Natural killer cell treated with Interleukin-12 subunit alpha and Interleukin-12 subunit beta and Interleukin-15 and Interleukin-18, amount 100 ng/mL, for 72 hours (primary cell): ENCODE results near the gene DLG5. TPM values are rescaled to one million over a fixed set of nuclear protein-coding genes. Genes with fewer than 3 reads are reported as not detected.

Experiments
- ATAC-seq, 2 donors: fragments of 150-1000 bp; cut with Tn5 transposase in 1 of 2; sonication (Bioruptor Pico), chemical (Tn5 transposase) in 1 of 2; 2 replicates each; pipeline ENCODE4 v1.10.0; 2021
- DNase-seq: peaks from one replicate; pipeline ENCODE4 v3.0.0; 2022; ENCODE audit warnings: low spot score
- H3K27ac Mint-ChIP-seq, 2 donors: 1 replicate in 1 of 2; 2 replicates in 1 of 2; pipeline ENCODE4 v1.8.0; 2022; ENCODE audit warnings: mixed read lengths in 2 of 2, mild to moderate bottlenecking in 1 of 2, moderate library complexity in 1 of 2
- H3K27me3 Mint-ChIP-seq, 2 donors: 1 replicate in 1 of 2; 2 replicates in 1 of 2; pipeline ENCODE4 v1.8.0; 2022; ENCODE audit warnings: mixed read lengths in 2 of 2
- H3K36me3 Mint-ChIP-seq: one replicate; pipeline ENCODE4 v1.8.0; 2022; ENCODE audit warnings: mixed read lengths
- H3K4me1 Mint-ChIP-seq, 2 donors: 1 replicate in 1 of 2; 2 replicates in 1 of 2; pipeline ENCODE4 v1.8.0; 2022; ENCODE audit warnings: low read depth in 2 of 2, mixed read lengths in 2 of 2, mild to moderate bottlenecking in 1 of 2
- H3K4me3 Mint-ChIP-seq: one replicate; pipeline ENCODE4 v1.8.0; 2022; ENCODE audit warnings: mixed read lengths
- H3K9me3 Mint-ChIP-seq: 2 replicates; pipeline ENCODE4 v1.8.0; 2022; ENCODE audit warnings: mixed read lengths
- total RNA-seq, 2 donors: library from RNA; stranded (reverse); gene quantifications; one replicate each; pipeline ENCODE4 v1.2.3, GENCODE V29; 2022

The DLG5 gene, protein sequence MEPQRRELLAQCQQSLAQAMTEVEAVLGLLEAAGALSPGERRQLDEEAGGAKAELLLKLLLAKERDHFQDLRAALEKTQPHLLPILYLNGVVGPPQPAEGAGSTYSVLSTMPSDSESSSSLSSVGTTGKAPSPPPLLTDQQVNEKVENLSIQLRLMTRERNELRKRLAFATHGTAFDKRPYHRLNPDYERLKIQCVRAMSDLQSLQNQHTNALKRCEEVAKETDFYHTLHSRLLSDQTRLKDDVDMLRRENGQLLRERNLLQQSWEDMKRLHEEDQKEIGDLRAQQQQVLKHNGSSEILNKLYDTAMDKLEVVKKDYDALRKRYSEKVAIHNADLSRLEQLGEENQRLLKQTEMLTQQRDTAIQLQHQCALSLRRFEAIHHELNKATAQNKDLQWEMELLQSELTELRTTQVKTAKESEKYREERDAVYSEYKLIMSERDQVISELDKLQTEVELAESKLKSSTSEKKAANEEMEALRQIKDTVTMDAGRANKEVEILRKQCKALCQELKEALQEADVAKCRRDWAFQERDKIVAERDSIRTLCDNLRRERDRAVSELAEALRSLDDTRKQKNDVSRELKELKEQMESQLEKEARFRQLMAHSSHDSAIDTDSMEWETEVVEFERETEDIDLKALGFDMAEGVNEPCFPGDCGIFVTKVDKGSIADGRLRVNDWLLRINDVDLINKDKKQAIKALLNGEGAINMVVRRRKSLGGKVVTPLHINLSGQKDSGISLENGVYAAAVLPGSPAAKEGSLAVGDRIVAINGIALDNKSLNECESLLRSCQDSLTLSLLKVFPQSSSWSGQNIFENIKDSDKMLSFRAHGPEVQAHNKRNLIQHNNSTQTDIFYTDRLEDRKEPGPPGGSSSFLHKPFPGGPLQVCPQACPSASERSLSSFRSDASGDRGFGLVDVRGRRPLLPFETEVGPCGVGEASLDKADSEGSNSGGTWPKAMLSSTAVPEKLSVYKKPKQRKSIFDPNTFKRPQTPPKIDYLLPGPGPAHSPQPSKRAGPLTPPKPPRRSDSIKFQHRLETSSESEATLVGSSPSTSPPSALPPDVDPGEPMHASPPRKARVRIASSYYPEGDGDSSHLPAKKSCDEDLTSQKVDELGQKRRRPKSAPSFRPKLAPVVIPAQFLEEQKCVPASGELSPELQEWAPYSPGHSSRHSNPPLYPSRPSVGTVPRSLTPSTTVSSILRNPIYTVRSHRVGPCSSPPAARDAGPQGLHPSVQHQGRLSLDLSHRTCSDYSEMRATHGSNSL (N-terminal part only)
- 10 to 100 TPM in 1 of 2 donors, 1 to 10 TPM in 1; 8.5 to 12.3 TPM for total RNA-seq

DNA sequence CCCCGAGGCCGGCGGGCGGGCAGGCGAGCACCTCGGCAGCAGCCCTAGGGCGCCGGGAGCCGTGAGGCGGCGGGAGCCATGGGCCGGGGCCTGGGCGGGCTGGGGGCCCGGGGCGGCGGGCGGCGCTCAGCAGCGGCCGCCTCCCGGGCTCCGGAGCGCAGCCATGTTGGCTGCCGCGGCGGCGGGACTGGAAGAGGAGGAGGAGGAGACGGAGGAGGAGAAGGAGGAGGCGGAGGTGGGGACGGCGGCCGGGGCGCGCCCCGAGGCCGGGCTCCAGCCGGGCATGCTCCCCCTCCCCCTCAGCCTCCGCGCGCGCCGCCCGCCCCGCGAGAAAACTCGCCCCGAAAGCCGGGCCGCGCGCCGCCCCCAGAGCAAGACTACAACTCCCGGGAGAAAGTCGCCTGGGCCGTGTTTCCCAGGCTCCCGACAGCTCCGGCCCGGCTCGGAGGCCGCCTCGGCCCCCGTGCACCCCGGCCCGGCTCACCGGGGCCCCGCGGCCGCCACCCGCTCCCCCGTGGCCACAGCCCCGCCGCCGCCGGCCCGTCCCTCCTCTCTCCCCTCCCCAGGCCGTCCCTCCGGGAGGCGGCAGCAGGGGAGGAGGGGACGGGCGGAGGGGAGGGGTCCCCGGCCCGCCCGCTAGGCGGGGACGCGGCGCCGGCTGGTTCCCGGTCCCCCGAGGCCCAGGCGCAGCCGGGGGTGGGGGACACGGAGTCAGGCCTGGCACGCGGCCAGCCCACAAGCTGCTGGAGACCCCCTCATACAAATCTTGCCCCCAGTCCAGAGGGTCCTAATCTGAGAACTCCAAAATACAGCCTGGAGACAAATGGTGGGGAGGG lies at the start of gene DLG5:
TSS of gene DLG5 (minus strand) at position 190 of the 836 bp plus-strand sequence. CDS start 235 bp downstream, outside the sequence.
- H3K27me3 Mint-ChIP-seq: peaks cover 6 to 10% of the 10 kb centered on the region in 2 donors
- H3K4me3 Mint-ChIP-seq: peak within 1 kb of the TSS; percentile 88
- H3K4me1 Mint-ChIP-seq: peaks cover 10 to 14% of the 10 kb centered on the region in 2 donors
- ATAC-seq: peak; percentile 84 to 89
- peak; percentile 73 for DNase-seq
- H3K27ac Mint-ChIP-seq: peak within 1 kb of the TSS; percentile 8 to 23
- no peaks in the 10 kb centered on the region for H3K36me3 Mint-ChIP-seq
- H3K9me3 Mint-ChIP-seq: no peaks in the 10 kb centered on the region

DNA sequence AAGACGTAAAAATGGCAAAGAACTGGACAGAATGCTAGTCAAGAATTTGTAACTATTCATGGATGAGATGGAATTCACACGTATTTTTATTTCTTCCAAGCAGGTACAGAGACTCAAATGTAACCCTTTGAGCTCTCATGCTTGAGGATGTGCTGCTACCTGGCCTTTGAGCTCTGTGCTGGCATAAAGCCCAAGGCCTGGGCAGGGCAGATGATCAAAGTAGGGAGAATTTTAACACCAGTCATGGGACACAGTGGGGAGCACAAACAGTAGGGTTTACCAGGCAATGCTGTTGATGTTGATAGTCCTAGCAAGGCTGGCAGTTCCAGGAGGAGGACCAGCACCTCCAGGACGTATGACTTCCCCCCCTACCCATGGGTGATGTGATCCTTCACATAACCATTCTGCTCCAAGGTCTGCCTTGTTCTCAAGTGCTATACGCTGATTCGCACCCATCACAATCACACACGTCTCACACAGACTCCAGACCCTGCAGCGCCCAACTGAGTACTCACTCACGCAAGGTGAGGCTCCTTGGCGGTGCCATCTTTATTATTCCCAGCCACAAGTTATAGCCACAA lies 48.6 kb upstream of the DLG5 start:
- ATAC-seq (no peak), DNase-seq (no peak)
- H3K4me3 Mint-ChIP-seq: no peak overlapping the region
- no peak overlapping the region for H3K27ac Mint-ChIP-seq
- H3K36me3 Mint-ChIP-seq: peaks cover 11% of the 10 kb centered on the region
- no peaks in the 10 kb centered on the region for H3K4me1 Mint-ChIP-seq
- no peaks in the 10 kb centered on the region for H3K27me3 Mint-ChIP-seq
- no peaks in the 10 kb centered on the region for H3K9me3 Mint-ChIP-seq

DNA sequence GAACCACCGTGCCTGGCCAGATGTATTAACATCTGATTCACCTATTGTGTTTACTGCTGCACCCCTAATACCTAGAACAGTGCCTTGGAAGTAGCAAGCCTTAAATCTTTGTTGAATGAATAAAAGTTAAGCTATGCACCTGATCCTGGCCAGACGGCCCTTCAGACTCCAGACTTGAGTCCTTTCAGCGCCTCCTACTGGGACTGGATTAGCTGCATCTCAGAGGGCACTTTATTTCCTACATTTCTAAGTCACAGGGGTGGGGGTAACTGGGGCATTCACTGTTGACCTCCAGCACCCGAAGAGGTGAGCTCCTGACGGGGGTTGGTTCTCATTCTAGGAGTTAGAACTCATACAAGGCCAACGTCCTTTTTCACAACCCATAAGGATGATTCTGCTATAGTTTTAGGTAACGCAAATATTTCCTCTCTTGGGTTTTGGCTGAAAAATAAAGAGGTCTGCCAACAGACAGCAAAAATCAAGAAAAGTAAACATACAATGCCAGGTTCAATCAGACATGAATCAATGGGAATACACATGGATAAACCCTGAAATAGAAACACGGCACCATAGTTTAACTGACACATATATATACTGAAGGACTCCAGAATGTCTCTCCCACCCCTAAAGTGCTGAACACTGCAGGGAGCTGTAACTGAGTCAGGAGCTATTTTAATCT lies 48.0 kb upstream of the DLG5 start:
- ATAC-seq: no peak
- no peaks in the 10 kb centered on the region for H3K9me3 Mint-ChIP-seq

DNA sequence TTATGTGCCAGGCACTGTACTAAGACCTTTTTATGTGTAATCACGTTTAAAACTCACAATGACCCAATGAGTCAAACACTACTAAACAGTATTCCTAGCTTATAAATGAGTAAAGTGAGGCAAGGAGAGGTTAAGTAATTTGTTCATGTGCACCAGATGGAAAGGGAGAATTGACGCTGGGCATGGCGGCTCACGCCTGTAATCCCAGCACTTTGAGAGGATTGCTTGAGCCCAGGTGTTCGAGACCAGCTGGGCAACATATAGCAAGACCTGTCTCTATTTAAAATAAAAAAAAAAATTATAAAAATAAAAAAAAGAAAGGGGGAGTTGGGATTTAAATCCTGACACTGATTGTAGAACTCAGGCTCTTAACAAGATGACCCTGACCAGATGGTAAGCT lies 46.7 kb upstream of the DLG5 start:
- H3K9me3 Mint-ChIP-seq: no peaks in the 10 kb centered on the region
- H3K27me3 Mint-ChIP-seq: no peaks in the 10 kb centered on the region
- DNase-seq (no peak), ATAC-seq (no peak)
- no peak overlapping the region for H3K4me3 Mint-ChIP-seq
- H3K4me1 Mint-ChIP-seq: no peaks in the 10 kb centered on the region
- peaks cover 5% of the 10 kb centered on the region for H3K36me3 Mint-ChIP-seq
- no peak overlapping the region for H3K27ac Mint-ChIP-seq

More for the DNA sequence above, 48.0 kb upstream of the DLG5 start:
- Mint-ChIP-seq H3K27ac (no peak overlapping the region), H3K36me3 (peaks cover 6% of the 10 kb centered on the region), H3K4me3 (no peak overlapping the region), H3K27me3 (no peaks in the 10 kb centered on the region), H3K4me1 (no peaks in the 10 kb centered on the region)
- no peak for DNase-seq

DNA sequence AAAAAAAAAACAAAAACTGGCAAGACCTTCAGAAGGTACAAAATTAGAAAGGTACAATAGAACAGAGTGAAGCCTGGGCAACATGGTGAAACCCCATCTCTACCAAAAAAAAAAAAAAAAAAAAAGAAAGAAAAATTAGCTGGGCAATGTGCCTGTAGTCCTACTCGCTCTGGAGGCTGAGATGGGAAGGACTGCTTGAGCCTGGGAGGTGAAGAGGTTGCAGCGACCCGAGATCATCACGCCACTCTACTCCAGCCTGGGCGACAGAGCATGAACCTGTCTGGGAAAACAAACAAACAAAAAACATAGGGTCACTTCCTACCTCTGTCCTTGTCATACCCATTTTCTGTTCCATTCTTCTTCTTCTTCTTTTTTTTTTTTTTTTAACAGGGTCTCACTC lies 45.6 kb upstream of the DLG5 start:
- DNase-seq (no peak), ATAC-seq (no peak)
- Mint-ChIP-seq H3K9me3 (no peaks in the 10 kb centered on the region), H3K4me1 (no peaks in the 10 kb centered on the region), H3K27ac (no peak overlapping the region), H3K27me3 (no peaks in the 10 kb centered on the region), H3K4me3 (no peak overlapping the region), H3K36me3 (no peaks in the 10 kb centered on the region)

DNA sequence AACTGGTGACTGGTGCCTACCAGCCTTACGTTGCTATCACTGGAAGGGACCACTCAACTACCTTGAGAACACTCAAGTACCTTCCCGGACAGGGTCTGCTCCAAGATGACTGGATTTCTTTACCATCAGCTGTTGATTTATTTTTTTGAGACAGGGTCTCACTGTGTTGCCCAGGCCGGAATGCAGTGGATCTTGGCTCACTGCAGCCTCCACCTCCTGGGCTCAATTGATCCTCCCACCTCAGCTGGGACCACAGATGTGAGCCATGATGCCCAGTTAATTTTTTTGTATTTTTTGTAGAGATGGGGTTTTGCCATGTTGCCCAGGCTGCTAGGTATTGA lies 45.2 kb upstream of the DLG5 start:
- DNase-seq (no peak), ATAC-seq (no peak)
- Mint-ChIP-seq H3K27me3 (no peaks in the 10 kb centered on the region), H3K4me1 (no peaks in the 10 kb centered on the region), H3K27ac (no peak overlapping the region), H3K36me3 (no peaks in the 10 kb centered on the region), H3K4me3 (no peak overlapping the region), H3K9me3 (no peaks in the 10 kb centered on the region)

DNA sequence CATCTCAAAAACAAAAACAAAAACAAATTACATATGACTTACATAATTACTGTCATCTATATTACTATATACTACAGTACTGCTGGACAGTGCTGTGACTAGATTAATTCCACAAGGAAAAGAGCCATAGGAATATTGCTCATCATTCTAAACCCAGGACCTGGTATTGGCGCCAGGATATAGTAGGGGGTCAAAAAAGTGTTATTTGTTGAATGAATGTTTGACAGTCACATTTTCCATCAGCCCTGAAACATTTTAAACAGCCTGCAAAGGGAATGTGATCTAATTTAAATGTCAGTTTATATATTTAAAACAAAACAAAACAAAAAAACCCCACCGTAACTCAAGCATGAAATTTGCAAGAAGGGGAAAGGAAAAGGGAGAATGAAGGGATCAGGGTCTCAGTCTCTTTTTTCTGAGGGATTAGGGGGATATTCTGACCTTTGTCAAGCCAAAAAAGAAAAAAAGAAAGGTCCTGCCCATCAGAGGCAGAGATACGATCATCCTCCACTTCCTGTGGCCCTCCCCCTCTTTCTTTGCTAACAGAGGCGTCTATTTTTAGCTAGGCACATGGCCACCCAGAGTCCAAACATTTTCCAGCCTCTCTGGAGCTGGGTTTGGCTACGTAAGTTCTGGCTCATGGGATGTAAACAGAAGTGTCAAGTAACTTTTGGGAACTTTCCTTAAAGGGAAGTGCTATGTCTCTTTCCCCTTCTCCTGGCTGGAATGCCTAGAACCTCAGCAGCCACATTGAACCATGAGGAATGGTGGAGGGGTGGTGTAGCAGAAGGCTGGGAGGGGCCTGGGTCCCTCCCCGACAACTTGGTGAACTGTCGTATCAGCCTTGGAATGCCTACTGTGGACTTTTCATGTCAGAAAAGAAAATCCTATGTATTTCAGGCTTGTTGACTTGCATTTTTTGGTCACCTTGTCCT lies 44.6 kb upstream of the DLG5 start:
- Mint-ChIP-seq H3K27ac (no peak overlapping the region), H3K9me3 (no peaks in the 10 kb centered on the region), H3K27me3 (no peaks in the 10 kb centered on the region), H3K36me3 (no peaks in the 10 kb centered on the region), H3K4me3 (no peak overlapping the region), H3K4me1 (no peaks in the 10 kb centered on the region)
- ATAC-seq (peak in 1 of 2 donors; percentile 39), DNase-seq (no peak)

DNA sequence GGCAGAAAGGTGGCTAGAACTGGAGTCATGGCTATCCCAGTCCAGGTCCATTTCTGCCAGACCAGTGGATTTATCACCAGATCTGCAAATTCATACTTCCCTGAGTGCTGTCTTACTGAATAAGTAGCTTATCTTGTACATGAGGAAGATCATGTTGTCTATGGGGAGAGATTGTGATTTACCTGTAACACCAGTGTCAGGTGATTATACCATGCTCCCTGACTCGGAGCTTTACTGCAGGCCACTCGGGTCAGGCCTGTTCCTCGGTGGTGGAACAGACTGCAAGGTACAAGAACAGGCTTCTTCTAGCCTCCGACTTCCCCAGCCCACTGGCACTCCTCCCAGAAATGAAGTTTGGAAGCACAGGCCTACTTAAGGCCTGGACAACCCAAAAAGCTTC lies 42.6 kb upstream of the DLG5 start:
- ATAC-seq: no peak
- Mint-ChIP-seq H3K27me3 (peaks cover 0 to 3% of the 10 kb centered on the region in 2 donors), H3K27ac (no peak overlapping the region), H3K36me3 (no peaks in the 10 kb centered on the region), H3K9me3 (no peaks in the 10 kb centered on the region), H3K4me1 (no peaks in the 10 kb centered on the region), H3K4me3 (no peak overlapping the region)
- DNase-seq: no peak

DNA sequence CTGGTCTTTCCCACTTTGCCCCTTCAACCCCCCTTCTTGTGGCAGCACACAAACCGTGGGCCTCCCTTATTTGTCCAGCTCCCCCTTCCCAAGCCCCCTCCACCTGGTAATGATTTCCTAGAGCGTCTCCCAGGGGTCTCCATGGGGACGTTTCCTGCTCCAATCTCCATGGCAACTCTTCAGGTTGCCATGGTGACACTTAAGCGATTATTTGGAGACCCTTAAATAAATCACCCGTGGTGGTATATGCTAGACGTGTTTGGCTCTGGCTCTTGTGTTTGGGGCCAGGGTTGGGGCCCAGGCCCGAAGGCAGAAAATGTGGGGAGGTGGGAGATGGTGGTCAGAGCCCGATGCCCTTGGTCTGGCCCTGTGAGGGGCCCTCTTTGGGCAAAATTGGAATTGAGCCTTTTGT lies 41.1 kb upstream of the DLG5 start:
- Mint-ChIP-seq H3K4me1 (no peaks in the 10 kb centered on the region), H3K27me3 (peaks cover 0 to 3% of the 10 kb centered on the region in 2 donors), H3K27ac (no peak overlapping the region), H3K9me3 (no peaks in the 10 kb centered on the region), H3K4me3 (no peak overlapping the region), H3K36me3 (no peaks in the 10 kb centered on the region)
- DNase-seq (no peak), ATAC-seq (no peak)

DNA sequence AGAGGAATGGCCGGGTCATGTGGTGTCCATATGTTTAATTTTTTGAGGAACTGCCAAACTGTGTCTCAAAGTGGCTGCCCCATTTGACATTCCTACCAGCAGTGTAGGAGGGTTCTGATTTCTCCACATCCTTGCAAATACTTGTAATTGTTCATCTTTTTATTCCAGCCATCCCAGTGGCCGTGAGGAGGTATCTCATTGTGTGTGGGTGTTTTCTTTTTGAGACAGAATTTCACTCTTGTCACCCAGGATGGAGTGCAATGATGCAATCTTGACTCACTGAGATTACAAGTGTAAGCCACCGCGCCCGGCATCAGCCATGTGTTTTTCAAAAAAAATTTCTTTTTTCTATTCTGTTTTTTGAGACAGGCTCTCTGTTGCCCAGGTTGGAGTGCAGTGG lies 38.7 kb upstream of the DLG5 start:
- Mint-ChIP-seq H3K4me1 (no peaks in the 10 kb centered on the region), H3K27me3 (peaks cover 0 to 3% of the 10 kb centered on the region in 2 donors), H3K36me3 (no peaks in the 10 kb centered on the region), H3K4me3 (no peak overlapping the region), H3K27ac (no peak overlapping the region), H3K9me3 (no peaks in the 10 kb centered on the region)
- DNase-seq (no peak), ATAC-seq (no peak)

DNA sequence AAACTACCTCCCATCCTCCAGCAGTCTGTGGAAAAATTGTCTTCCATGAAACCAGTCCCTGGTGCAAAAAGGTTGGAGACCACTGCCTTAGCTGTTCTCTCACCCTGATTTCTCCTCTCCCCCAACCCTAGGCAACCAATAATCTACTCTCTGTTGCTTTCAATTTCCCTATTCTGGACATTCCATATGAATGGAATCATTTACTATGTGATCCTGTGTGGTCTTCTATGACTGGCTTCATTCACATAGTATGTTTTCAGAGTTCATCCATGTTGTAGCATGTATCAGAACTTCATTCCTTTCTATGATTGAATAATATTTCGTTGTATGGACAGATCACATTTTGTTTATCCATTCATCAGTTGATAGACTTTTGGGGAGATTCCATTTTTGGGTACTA lies 38.3 kb upstream of the DLG5 start:
- DNase-seq: no peak
- Mint-ChIP-seq H3K36me3 (no peaks in the 10 kb centered on the region), H3K27me3 (peaks cover 0 to 3% of the 10 kb centered on the region in 2 donors), H3K4me3 (no peak overlapping the region), H3K9me3 (no peaks in the 10 kb centered on the region), H3K27ac (no peak overlapping the region), H3K4me1 (no peaks in the 10 kb centered on the region)
- ATAC-seq: no peak
